SH-SY5Y (cell line): ENCODE results near the gene DNAJB13.

ENCODE experiments used
- GATA2 ChIP-seq: IDR thresholded peaks from 2 replicates; pipeline ENCODE4 v1.6.1; 2011; ENCODE audit warnings: mild to moderate bottlenecking, low read depth, low read length
- GATA3 ChIP-seq: IDR thresholded peaks from 2 replicates; pipeline ENCODE4 v1.6.1; 2011; ENCODE audit warnings: low read depth, mild to moderate bottlenecking, low read length, moderate library complexity

DNA sequence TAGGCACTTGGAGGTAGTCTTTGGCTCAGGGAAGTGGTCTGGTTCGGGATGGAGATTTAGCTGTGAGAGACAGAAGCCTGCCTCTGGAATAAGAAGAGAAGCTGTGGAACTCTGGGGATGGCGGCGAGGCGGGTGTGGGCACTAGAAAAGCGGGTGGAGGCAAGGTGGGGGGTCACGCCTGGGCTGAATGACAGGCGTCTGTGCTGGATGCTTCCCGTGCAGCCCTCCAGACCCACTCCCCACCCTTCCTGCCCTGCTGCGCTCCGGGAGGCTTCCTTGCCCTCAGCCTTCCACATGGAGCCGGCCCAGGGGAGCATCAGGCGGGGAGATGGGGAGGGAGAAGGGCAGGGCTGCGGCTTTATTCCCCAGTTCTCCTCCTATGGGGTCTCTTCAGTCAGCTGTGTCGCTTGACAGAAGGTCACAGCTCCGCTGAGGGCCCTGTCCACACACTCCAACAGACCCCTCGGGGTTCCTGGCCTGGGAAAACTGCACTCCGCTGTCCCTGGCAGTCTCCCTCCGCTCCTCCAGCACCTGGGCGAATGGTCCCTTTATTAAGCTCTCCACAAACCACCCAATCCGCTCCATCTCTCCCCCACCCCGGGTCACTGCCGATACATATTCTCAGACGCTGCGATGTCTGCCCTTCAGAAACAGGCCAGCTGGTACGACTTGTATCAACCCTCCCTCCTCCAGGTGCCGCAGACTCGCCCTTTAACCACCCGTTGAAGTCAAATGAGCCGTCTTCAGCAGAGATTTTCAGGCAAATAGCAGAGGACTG lies 6.2 kb downstream of the DNAJB13 start:
- TF ChIP-seq GATA3: no peak
- TF ChIP-seq GATA2: no peak
